GM12878 (cell line): ENCODE results near the gene SLU7. TPM values are rescaled to one million over a fixed set of nuclear protein-coding genes. Genes with fewer than 3 reads are reported as not detected.

Source experiments
- polyA plus RNA-seq, 11 experiments: library from polyadenylated mRNA; depleted of rRNA in 4 of 11; unstranded in 6 of 11; stranded (reverse) in 5 of 11; fragments of >200 nt; fragmentation: Nextera tagmentation in 4 of 11; fragmentation: Illumina TruSeq in 1 of 11; extraction: Ambion mirVana in 4 of 11; extraction: Trizol in 1 of 11; gene quantifications; 1 replicate in 1 of 11; 2 replicates in 10 of 11; pipeline versions ENCODE4 v1.2.1 to v1.2.3, GENCODE V29; 2011 to 2016; ENCODE audit warnings: inconsistent platforms in 2 of 11, missing spikeins in 2 of 11, low read depth in 1 of 11
- total RNA-seq, 4 experiments: library from RNA; depleted of rRNA in 3 of 4; stranded (reverse); fragments of >200 nt in 3 of 4; fragmentation: Illumina TruSeq in 1 of 4; extraction: Trizol in 1 of 4; gene quantifications; 2 replicates each; pipeline versions ENCODE4 v1.2.1 to v1.2.3, GENCODE V29; 2013 to 2021
- TF ChIP-seq, protein P1 (sequence below): fragments of 450-650 bp; IDR thresholded peaks from 2 replicates; pipeline ENCODE4 v1.6.1; 2016; ENCODE audit warnings: mild to moderate bottlenecking
- TF ChIP-seq, protein P2 (sequence below): IDR thresholded peaks from 2 replicates; pipeline ENCODE4 v1.6.1; 2012; ENCODE audit warnings: improper control_type of control experiment, low read depth, low read length; ENCODE audit not compliant: insufficient replicate concordance

Gene SLU7
- total and polyA plus RNA-seq, 10 of the 15 experiments (the other 5 are each of a cell fraction or from before 2014, with no cell fraction given) = 32.7 to 55.2 (median 46.6) TPM

DNA sequence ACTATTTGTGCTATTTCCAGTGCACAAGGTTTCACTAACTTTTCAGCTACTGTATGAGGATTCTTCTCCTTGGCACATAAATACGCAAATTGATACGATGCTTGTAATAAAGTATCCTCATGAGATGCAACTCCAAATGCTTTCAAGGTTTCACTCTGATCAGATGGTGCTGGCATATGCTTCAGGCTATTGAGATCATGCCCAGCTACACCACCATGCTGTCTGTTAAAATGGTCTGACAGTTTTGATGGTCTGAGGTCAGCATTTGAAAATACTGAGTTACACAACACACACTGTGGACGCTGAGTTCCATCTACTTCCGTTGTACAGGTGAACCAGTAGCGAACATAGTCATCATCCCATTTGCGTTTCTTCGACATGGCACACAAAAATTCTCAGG, 23.8 kb downstream of the SLU7 start (continued):
- TF ChIP-seq, protein P1, sequence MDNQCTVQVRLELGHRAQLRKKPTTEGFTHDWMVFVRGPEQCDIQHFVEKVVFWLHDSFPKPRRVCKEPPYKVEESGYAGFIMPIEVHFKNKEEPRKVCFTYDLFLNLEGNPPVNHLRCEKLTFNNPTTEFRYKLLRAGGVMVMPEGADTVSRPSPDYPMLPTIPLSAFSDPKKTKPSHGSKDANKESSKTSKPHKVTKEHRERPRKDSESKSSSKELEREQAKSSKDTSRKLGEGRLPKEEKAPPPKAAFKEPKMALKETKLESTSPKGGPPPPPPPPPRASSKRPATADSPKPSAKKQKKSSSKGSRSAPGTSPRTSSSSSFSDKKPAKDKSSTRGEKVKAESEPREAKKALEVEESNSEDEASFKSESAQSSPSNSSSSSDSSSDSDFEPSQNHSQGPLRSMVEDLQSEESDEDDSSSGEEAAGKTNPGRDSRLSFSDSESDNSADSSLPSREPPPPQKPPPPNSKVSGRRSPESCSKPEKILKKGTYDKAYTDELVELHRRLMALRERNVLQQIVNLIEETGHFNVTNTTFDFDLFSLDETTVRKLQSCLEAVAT = no peak
- TF ChIP-seq, protein P2, sequence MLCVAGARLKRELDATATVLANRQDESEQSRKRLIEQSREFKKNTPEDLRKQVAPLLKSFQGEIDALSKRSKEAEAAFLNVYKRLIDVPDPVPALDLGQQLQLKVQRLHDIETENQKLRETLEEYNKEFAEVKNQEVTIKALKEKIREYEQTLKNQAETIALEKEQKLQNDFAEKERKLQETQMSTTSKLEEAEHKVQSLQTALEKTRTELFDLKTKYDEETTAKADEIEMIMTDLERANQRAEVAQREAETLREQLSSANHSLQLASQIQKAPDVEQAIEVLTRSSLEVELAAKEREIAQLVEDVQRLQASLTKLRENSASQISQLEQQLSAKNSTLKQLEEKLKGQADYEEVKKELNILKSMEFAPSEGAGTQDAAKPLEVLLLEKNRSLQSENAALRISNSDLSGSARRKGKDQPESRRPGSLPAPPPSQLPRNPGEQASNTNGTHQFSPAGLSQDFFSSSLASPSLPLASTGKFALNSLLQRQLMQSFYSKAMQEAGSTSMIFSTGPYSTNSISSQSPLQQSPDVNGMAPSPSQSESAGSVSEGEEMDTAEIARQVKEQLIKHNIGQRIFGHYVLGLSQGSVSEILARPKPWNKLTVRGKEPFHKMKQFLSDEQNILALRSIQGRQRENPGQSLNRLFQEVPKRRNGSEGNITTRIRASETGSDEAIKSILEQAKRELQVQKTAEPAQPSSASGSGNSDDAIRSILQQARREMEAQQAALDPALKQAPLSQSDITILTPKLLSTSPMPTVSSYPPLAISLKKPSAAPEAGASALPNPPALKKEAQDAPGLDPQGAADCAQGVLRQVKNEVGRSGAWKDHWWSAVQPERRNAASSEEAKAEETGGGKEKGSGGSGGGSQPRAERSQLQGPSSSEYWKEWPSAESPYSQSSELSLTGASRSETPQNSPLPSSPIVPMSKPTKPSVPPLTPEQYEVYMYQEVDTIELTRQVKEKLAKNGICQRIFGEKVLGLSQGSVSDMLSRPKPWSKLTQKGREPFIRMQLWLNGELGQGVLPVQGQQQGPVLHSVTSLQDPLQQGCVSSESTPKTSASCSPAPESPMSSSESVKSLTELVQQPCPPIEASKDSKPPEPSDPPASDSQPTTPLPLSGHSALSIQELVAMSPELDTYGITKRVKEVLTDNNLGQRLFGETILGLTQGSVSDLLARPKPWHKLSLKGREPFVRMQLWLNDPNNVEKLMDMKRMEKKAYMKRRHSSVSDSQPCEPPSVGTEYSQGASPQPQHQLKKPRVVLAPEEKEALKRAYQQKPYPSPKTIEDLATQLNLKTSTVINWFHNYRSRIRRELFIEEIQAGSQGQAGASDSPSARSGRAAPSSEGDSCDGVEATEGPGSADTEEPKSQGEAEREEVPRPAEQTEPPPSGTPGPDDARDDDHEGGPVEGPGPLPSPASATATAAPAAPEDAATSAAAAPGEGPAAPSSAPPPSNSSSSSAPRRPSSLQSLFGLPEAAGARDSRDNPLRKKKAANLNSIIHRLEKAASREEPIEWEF = no peak
- TF ChIP-seq, all 136 proteins: peak for 0
